ENCODE results near the gene BATF. TPM values are rescaled to one million over a fixed set of nuclear protein-coding genes. Genes with fewer than 3 reads are reported as not detected.

The BATF gene
- total RNA-seq, 2 donors from 2014 or later = not detected

GRCh38 chr14:75568140-75568539, 45.9 kb downstream of the BATF start:
- TF ChIP-seq CTCF (IDR thresholded peaks at IDR 0.05) = no peak
- TF ChIP-seq POLR2A (IDR thresholded peaks at IDR 0.05) = no peak
- Histone ChIP-seq H3K4me1 (no peaks in the 10 kb centered on the region), H3K36me3 (replicated peaks in 1 of 2; ENCODE audit: insufficient read depth in 1 of 2, low read depth in 2 of 2) (no peaks in the 10 kb centered on the region), H3K9me3 (no peaks in the 10 kb centered on the region), H3K27me3 (no peaks in the 10 kb centered on the region), H3K4me3 (no peak overlapping the region), H3K27ac (no peak overlapping the region)
- intact Hi-C loops (cut with DNase I) = loop anchor here (5.0 kb wide), 1 partner anchor 256 kb away; no protein-coding TSS in a partner anchor
- no peak for ATAC-seq
- DNase-seq = no peak
- 78 to 79% methylated on average over 6 to 7 of the region's 7 CpGs for WGBS, 2 donors

- intact Hi-C loops (cut with DNase I) = loop anchor here (5.0 kb wide), 1 partner anchor 256 kb away; no protein-coding TSS in a partner anchor
- H3K9me3 ChIP-seq = no peaks in the 10 kb centered on the region
- WGBS, 2 donors = 84% methylated on average over 6 of the region's 6 CpGs
- H3K4me3 ChIP-seq = no peak overlapping the region
- ATAC-seq = no peak
- no peaks in the 10 kb centered on the region for H3K4me1 ChIP-seq
- H3K27ac ChIP-seq = no peak overlapping the region
- no peaks in the 10 kb centered on the region for H3K36me3 ChIP-seq (replicated peaks in 1 of 2; ENCODE audit: insufficient read depth in 1 of 2, low read depth in 2 of 2)
- H3K27me3 ChIP-seq = no peaks in the 10 kb centered on the region
- no peak for TF ChIP-seq CTCF (IDR thresholded peaks at IDR 0.05)
- no peak for TF ChIP-seq POLR2A (IDR thresholded peaks at IDR 0.05)
- DNase-seq = no peak
Measured at GRCh38 chr14:75568791-75569190, 46.5 kb downstream of the BATF start.

GRCh38 chr14:75570797-75571196, 48.5 kb downstream of the BATF start:
- Histone ChIP-seq H3K4me3 (no peak overlapping the region), H3K36me3 (replicated peaks in 1 of 2; ENCODE audit: insufficient read depth in 1 of 2, low read depth in 2 of 2) (no peaks in the 10 kb centered on the region), H3K27me3 (no peaks in the 10 kb centered on the region), H3K4me1 (no peaks in the 10 kb centered on the region), H3K27ac (no peak overlapping the region), H3K9me3 (no peaks in the 10 kb centered on the region)
- intact Hi-C loops (cut with DNase I) = loop anchor here (10.0 kb wide), 1 partner anchor 404 kb away; no protein-coding TSS in a partner anchor
- DNase-seq (no peak), ATAC-seq (no peak)
- WGBS, 2 donors = 29 to 30% methylated on average over 2 of the region's 2 CpGs
- TF ChIP-seq POLR2A (IDR thresholded peaks at IDR 0.05) (no peak), CTCF (IDR thresholded peaks at IDR 0.05) (no peak)

GRCh38 chr14:75572104-75572503, 49.8 kb downstream of the BATF start:
- Histone ChIP-seq H3K4me3 (no peak overlapping the region), H3K4me1 (no peaks in the 10 kb centered on the region), H3K9me3 (no peaks in the 10 kb centered on the region), H3K36me3 (replicated peaks in 1 of 2; ENCODE audit: insufficient read depth in 1 of 2, low read depth in 2 of 2) (no peaks in the 10 kb centered on the region), H3K27ac (no peak overlapping the region), H3K27me3 (no peaks in the 10 kb centered on the region)
- no peak for DNase-seq
- 62 to 63% methylated on average over 6 of the region's 6 CpGs for WGBS, 2 donors
- intact Hi-C loops (cut with DNase I) = loop anchor here (10.0 kb wide), 1 partner anchor 403 kb away; no protein-coding TSS in a partner anchor
- TF ChIP-seq CTCF (IDR thresholded peaks at IDR 0.05) (no peak), POLR2A (IDR thresholded peaks at IDR 0.05) (no peak)
- ATAC-seq = no peak

- no peaks in the 10 kb centered on the region for H3K36me3 ChIP-seq (replicated peaks in 1 of 2; ENCODE audit: insufficient read depth in 1 of 2, low read depth in 2 of 2)
- H3K27me3 ChIP-seq = no peaks in the 10 kb centered on the region
- 65 to 66% methylated on average over 3 of the region's 3 CpGs for WGBS, 2 donors
- no peak overlapping the region for H3K4me3 ChIP-seq
- ATAC-seq (no peak), DNase-seq (no peak)
- no peak overlapping the region for H3K27ac ChIP-seq
- peaks cover 18% of the 10 kb centered on the region for H3K4me1 ChIP-seq
- intact Hi-C loops (cut with DNase I) = loop anchor here (5.0 to 10.0 kb wide), 2 partner anchors 75 to 398 kb away; no protein-coding TSS in a partner anchor
- no peaks in the 10 kb centered on the region for H3K9me3 ChIP-seq
- TF ChIP-seq CTCF (IDR thresholded peaks at IDR 0.05) (no peak), POLR2A (IDR thresholded peaks at IDR 0.05) (no peak)
Measured at GRCh38 chr14:75577090-75577489, 54.8 kb downstream of the BATF start.
